Mesothelial cell of epicardium (in vitro differentiated cells): Measurements from ENCODE around the gene FLII. TPM values are rescaled to one million over a fixed set of nuclear protein-coding genes. Genes with fewer than 3 reads are reported as not detected.

Source experiments
- DNase-seq, 2 experiments: peaks; one replicate each; pipeline ENCODE4 v3.0.0; 2021; ENCODE audit warnings: low spot score in 2 of 2; ENCODE audit not compliant: unreplicated experiment in 2 of 2
- H3K27ac Mint-ChIP-seq: 2 replicates; pipeline ENCODE4 v1.8.0; 2021; ENCODE audit warnings: mixed read lengths
- H3K27me3 Mint-ChIP-seq: 2 replicates; pipeline ENCODE4 v1.8.0; 2021; ENCODE audit warnings: low read depth, mixed read lengths
- H3K36me3 Mint-ChIP-seq: 2 replicates; pipeline ENCODE4 v1.8.0; 2021; ENCODE audit warnings: mixed read lengths
- H3K4me1 Mint-ChIP-seq: 2 replicates; pipeline ENCODE4 v1.8.0; 2021; ENCODE audit warnings: mixed read lengths
- H3K4me3 Mint-ChIP-seq: 2 replicates; pipeline ENCODE4 v1.8.0; 2021; ENCODE audit warnings: mild to moderate bottlenecking, moderate library complexity, mixed read lengths
- H3K9me3 Mint-ChIP-seq: 2 replicates; pipeline ENCODE4 v1.8.0; 2021; ENCODE audit warnings: mixed read lengths
- CTCF ChIP-seq: fragments of 200-600 bp; sonication (generic); IDR thresholded peaks from one replicate; pipeline ENCODE4 v1.5.0; 2021; ENCODE audit warnings: antibody characterized with exemption; ENCODE audit not compliant: unreplicated experiment
- total RNA-seq: library from RNA; stranded (reverse); gene quantifications from 3 replicates; pipeline ENCODE4 v1.2.1, GENCODE V29; 2021

FLII gene
- total RNA-seq, 1 donor from 2014 or later = 199 TPM

- no peaks in the 10 kb centered on the region for H3K9me3 Mint-ChIP-seq
- TF ChIP-seq CTCF = no peak
- H3K27me3 Mint-ChIP-seq = no peaks in the 10 kb centered on the region
- DNase-seq = peak in 1 of 2 experiments; percentile 57
- peaks cover 29% of the 10 kb centered on the region for H3K4me1 Mint-ChIP-seq
- H3K27ac Mint-ChIP-seq = peak overlapping the region; percentile 97
- peaks cover 5% of the 10 kb centered on the region for H3K36me3 Mint-ChIP-seq
- peak overlapping the region; percentile 93 for H3K4me3 Mint-ChIP-seq
Observed at GRCh38 chr17:18257982-18258355, 569 bp downstream of the FLII start.

- H3K4me3 Mint-ChIP-seq = peak overlapping the region; percentile 93
- H3K36me3 Mint-ChIP-seq = peaks cover 6% of the 10 kb centered on the region
- no peaks in the 10 kb centered on the region for H3K9me3 Mint-ChIP-seq
- H3K4me1 Mint-ChIP-seq = peaks cover 29% of the 10 kb centered on the region
- H3K27ac Mint-ChIP-seq = peak overlapping the region; percentile 97
- no peaks in the 10 kb centered on the region for H3K27me3 Mint-ChIP-seq
- no peak for DNase-seq
- TF ChIP-seq CTCF = no peak
Observed at GRCh38 chr17:18257268-18257981, 1.1 kb downstream of the FLII start.

GRCh38 chr17:18256776-18257175 lies 1.8 kb downstream of the FLII start:
- Mint-ChIP-seq H3K27ac (peak overlapping the region; percentile 72), H3K27me3 (no peaks in the 10 kb centered on the region), H3K9me3 (no peaks in the 10 kb centered on the region), H3K4me1 (peaks cover 25% of the 10 kb centered on the region), H3K36me3 (peaks cover 7% of the 10 kb centered on the region), H3K4me3 (peak overlapping the region; percentile 93)
- TF ChIP-seq CTCF = no peak
- no peak for DNase-seq

- no peaks in the 10 kb centered on the region for H3K9me3 Mint-ChIP-seq
- peaks cover 11% of the 10 kb centered on the region for H3K36me3 Mint-ChIP-seq
- no peak for DNase-seq
- H3K27ac Mint-ChIP-seq = no peak overlapping the region
- no peak for TF ChIP-seq CTCF
- no peak overlapping the region for H3K4me3 Mint-ChIP-seq
- peaks cover 21% of the 10 kb centered on the region for H3K4me1 Mint-ChIP-seq
- H3K27me3 Mint-ChIP-seq = no peaks in the 10 kb centered on the region
Observed at GRCh38 chr17:18256351-18256750, 2.2 kb downstream of the FLII start.

- no peaks in the 10 kb centered on the region for H3K27me3 Mint-ChIP-seq
- no peak overlapping the region for H3K27ac Mint-ChIP-seq
- TF ChIP-seq CTCF = no peak
- H3K9me3 Mint-ChIP-seq = no peaks in the 10 kb centered on the region
- no peak for DNase-seq
- no peak overlapping the region for H3K4me3 Mint-ChIP-seq
- peaks cover 20% of the 10 kb centered on the region for H3K36me3 Mint-ChIP-seq
- peaks cover 19% of the 10 kb centered on the region for H3K4me1 Mint-ChIP-seq
Observed at GRCh38 chr17:18254888-18255649, 3.5 kb downstream of the FLII start.
